HG03139 (cell line): ENCODE data around the gene ZNF212.
"Not testable (repeated sequence)": the region's sequence is repeated elsewhere in the genome, so short reads cannot be mapped to it uniquely, and the experiment has no call there.

Experiments
- ATAC-seq: cut with Tn5 transposase; IDR thresholded peaks from one replicate; pipeline ENCODE4 v1.9.1; 2021; ENCODE audit not compliant: unreplicated experiment

The ZNF212 gene

DNA sequence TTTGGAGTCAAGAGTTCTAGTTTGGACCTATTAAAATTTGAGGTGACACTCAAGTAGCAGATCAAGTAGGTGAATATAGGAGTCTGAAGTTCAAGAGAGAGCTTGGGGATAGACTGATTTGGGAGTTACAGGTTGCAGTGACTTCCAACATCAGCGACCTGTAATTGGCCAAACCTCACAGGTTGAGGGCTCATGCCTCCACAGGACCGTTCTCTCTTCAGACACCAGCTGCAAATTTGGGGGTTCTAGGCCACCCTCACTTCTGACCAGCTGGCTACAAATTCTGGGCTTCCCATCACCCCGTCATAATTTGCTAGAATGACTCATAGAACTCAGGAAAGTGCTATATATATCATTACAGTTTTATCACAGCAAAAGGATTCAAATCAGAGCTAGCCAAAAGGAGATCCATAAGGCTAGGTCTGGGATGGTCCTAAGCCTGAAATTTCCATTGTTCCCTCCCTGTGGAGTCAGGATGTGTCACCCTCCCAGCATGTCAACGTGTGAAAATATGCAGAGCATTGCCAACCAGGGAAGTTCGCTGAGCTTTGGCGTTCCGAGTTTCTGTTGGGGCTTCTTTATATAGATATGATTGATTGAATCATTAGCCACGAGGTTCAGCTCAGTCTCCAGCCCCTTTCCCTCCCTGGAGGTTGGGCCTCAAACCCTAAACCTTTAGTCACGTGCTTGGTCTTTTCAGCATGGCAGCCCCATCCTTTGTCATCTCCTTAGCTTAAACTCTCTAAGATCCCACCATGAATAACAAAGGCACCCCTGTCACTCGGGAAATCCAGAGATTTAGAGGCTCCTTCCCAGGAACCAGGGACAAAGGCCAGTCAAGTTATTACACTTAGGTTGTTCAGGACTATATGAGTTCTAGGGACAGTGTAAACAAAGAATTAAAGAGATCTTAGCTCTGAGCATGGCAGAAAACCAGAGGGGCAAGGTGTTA lies 20.7 kb upstream of the ZNF212 start:
- ATAC-seq = no peak

DNA sequence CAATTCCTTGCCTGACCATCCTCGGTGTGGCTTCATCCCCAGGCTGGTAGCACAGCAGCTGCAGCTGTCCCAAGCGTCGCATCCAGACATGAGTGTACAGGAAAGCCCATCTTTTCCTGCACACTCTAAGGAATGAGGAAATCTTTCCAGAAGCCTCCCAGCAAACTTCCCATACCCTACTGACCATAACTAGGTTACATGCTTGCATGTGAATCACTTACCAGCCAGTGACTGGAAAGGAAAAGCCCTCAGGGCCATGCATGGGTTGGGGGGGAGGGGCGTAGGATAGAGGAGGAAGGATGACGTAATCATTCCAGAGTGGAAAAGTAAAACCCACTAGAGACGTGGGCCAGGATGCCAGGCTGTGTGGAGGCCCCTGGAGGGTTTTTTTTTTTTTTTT lies 18.9 kb upstream of the ZNF212 start:
- no peak for ATAC-seq

DNA sequence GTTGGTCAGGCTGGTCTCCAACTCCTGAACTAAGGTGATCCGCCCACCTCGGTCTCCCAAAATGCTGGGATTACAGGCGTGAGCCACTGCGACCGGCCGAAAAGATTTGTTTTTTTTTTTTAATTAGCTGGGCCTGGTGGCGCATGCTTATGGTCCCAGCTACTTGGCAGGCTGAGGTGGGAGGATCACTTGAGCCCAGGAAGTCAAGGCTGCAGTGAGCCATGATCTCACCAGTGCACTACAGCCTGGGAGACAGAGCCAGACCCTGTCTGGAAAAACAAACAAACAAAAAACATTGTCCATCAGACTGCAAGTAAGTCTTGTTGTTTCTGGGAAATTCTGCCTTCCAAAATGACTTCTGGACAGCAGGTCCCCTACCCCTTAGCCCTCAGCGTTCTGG lies 16.3 kb upstream of the ZNF212 start:
- no peak for ATAC-seq

DNA sequence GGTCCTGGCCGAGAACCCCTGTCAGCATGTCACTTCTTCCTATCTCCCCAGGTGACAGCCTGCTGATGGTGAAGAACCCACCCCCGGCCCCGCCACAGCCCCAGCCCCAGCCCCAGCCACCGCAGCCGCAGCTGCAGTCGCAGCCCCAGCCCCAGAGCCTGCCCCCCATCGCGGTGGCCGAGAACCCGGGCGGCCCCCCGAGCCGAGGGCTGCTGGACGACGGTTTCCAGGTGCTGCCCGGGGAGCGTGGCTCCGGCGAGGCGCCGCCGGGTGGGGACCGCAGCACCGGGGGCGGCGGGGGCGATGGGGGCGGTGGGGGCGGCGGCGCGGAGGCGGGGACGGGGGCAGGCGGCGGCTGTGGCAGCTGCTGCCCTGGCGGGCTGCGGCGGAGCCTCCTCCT lies 15.7 kb upstream of the ZNF212 start:
- ATAC-seq = no peak

DNA sequence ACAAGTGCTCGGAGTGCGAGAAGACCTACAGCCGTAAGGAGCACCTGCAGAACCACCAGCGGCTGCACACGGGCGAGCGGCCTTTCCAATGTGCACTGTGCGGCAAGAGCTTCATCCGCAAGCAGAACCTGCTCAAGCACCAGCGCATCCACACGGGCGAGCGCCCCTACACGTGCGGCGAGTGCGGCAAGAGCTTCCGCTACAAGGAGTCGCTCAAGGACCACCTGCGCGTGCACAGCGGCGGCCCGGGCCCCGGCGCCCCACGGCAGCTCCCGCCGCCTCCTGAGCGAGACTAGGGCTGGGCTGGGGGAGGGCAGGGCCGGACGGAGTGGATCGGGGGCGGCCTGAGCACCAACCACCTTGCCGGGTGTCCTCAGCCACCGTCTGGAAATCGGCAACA lies 15.1 kb upstream of the ZNF212 start:
- no peak for ATAC-seq

DNA sequence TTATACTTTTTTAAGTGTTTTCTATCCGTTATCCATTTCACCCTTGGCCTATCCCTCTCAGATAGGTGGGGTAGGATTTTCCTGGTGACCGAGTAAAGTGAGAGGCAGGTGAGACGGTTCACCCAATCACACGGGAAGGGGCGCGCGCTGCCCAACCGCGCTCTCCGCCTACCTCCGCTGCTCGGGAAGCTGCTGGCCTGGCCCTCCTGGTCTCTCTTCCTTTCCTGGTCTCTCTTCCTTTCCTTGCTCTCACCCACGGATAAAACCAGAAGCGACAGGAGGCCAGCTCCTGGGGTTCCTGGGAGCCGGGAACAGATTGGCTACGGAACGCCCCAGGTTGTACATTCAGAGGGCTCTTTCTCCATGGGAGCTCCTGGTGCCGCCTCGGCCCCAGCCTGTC lies 14.3 kb upstream of the ZNF212 start:
- no peak for ATAC-seq

DNA sequence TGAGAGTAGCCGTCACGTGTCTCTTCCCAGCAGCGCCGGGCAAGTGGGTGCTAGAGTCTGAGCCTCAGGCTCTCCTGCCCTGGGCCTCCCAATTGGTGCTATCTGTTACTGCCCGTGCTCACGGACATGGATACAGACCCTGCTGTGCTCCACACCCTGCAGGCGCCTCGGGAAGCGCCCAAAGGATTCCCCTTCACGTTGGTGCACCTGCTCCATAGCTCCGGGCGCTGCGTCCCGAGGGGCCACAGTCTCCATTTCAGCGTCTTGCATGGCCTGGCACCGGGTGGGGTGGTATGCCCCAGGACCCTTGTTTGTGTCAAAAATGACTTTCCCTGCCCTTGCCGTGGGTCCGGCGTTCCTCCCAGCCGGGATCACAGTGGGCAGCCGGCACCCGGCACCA lies 13.8 kb upstream of the ZNF212 start:
- no peak for ATAC-seq

DNA sequence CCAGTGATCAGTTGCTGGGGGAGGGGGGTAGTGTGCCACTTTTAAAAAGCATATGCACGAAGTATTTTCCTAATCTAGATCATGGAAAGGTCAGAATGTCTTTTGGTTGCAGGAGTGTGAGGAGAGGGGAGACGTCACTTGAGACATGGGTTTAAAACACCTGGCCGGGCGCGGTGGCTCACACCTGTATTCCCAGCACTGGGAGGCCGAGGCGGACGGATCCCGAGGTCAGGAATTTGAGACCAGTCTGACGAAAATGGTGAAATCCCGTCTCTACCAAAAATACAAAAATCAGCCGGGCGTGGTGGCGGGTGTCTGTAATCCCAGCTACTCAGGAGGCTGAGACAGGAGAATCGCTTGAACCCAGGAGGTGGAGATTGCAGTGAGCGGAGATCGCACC lies 13.1 kb upstream of the ZNF212 start:
- ATAC-seq = not testable (repeated sequence)

DNA sequence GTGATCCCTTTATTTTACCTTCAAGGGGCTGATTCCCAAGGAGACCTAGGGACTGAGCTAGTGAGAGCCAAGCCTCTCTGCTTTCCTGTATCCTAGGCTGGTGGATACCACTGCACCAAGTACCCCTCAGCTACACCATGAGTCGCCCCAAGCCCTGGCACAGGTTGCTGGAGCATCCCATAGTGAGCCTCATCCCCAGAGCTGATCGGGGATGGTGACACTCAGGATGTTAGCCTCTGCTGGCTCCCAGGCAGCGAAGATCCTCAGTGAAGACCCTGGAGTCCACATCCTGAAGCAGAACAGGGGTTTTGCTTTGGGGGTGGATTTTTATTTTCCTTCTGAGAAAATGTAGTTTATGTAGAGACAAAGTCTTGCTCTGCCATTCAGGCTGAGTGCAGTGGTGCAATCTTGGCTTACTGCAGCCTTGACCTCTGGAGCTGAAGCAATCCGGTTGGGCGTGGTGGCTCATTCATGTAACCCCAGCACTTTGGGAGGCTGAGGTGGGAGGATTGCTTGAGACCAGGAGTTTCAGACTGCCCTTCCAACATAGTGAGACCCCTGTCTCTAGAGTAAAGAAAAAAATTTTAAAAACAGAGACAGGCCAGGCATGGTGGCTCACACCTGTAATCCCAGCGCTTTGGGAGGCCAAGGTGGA lies 12.5 kb upstream of the ZNF212 start:
- no peak for ATAC-seq

DNA sequence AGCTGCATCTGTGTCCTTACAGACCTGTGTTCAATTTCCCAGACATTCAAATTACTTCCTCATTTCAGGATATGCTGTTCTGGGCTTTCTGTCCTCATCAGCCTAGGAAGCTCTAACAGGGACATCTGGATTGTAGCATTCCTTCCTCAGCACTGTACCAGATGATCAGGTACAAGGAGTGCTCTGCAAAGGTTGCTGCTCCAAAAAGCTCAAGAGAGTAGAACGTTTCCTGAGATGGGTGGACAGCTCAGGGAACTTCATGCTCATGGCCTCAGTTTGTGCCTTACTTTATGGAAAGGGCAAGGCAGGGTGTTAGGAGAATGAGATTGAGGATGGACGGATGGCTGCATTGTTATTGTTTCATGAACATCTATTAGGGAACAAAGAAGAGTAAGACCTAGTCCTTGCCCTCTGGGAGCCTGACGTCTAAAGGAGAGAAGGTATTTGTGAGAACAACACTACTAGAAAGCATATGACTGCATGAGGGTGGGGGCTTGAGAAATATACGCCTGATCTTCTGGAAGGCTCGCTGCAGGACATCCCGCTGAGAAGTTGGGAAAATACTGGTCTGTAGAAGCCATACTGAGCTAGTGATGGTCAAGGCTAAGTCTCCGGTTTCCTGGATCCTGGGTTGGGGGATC lies 10.5 kb upstream of the ZNF212 start:
- ATAC-seq = no peak

DNA sequence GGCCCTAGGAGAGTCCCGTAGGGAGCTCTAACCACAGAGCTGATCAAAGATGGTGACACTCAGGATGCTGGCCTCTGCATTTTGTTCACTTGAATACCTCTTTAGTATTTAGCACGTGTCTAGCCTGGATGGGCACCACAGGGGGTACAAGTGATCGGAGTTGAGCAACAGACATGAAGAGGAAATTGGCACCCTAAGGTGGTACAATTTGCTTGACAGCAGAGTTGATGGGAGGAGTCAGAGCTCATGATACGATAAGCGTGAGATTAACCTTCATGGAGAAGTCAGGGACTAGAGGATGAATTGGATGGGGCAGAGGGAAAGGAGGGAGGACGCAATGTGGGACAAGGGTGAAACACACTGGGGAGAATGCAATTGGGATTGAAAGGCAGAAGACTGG lies 9.9 kb upstream of the ZNF212 start:
- ATAC-seq = no peak

DNA sequence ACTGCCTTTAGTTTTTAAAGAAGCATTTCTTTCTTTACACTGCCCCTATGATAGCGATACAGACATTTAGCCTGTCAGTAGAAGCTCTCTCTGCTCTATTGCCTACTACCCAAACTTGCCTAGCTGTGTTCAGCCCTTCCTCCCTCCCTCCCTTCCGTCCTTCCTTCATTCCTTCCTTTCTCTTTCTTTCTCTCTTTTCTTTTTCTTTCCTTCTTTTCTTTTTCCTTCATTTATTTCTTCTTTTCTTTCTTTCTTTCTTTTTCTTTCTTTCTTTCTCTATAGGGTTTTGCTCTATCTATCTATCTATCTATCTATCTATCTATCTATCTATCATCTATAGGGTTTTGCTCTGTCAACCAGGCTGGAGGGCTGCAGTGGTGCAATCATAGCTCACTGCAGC lies 7.1 kb upstream of the ZNF212 start:
- no peak for ATAC-seq

DNA sequence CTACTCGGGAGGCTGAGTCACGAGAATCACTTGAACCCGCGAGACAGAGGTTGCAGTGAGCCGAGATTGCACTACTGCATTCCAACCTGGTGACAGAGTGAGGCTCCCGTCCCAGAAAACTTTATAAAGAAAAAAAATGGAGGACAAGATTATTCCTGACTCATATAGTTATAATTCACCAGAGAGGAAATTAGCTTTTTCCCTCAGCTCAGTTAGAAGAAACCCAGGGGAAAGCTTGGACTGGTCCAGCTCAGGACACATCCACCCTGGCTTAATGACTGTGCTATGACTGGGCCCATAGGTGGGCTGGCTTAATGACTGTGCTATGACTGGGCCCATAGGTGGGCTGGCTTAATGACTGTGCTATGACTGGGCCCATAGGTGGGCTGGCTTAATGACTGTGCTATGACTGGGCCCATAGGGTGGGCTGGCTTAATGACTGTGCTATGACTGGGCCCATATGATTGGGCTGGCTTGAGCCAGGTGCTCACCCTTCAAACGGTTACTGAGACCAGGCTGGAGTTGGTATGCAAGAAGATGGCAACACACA lies 5.7 kb upstream of the ZNF212 start:
- ATAC-seq = not testable (repeated sequence)

DNA sequence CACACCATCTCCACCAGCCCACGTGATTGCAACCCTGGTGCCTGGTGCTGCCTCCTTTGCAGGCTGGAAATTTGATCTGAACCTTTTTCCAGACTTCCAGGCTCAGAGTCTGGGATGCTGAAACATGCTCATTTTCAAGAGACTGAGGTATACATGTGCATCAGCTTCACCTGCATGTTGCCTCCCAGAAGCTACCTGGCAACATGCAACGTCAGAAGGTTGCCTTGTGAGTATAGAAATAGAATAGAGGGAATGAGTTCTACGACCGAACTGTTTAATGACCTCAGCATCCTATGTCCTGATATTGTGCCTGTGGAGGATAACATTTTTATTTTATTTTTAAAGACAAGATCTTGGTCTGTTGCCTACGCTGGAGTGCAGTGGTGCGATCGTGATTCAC lies 1.9 kb upstream of the ZNF212 start:
- no peak for ATAC-seq

DNA sequence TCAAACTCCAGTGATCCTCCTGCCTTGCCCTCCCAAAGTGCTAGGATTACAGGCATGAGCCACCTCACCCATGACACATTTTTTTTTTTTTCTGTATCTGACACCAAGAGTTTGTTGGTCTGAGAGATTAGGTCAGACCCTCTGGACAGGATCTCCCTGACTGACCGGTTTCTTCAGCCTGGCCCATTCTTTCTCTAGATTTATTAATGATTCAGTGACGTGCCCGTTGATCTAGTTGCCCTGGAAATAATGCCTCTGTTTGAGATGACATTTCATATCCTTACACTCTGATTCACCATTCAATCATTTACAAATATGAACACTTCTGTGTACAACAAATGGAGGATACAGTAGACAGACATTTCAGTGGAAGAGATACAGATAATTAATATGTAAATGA lies 1.4 kb upstream of the ZNF212 start:
- ATAC-seq = no peak

DNA sequence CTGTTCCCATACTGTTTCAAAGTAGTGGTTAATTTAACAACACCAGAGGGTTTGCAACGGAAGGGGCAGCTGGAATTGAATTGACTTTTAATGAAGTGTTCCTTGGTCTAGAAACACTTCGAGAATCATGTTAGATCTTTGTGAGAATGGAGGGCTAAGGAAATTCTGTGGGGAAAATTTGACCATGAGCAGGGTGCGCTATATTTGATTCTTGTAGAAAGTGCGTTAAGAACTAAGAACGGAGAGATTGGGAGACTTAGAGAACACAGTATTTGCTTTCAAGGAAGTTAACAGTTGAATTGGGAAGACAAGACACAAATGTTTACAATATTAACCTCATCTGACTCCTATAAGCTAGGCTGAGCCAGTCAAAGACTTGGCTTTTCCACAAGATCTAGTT lies 1.2 kb downstream of the ZNF212 start:
- ATAC-seq = no peak

DNA sequence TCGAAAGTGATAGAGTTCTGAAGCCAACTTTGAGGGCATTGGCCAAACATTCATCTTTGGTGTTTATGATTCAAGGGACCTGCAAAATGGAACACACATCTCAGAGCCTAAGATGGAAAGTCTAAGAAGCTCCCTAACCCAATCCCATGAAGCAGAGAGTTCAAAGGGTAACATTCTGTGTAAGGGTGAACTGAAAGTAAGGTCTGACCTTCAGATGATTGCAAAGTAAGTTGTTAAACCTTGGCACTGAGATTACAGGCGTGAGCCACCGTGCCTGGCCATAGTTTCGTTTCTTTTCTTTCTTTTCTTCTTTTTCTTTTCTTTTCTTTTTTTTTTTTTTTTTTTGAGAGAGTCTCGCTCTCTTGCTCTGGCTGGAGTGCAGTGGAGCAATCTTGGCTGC lies 2.2 kb downstream of the ZNF212 start:
- ATAC-seq = no peak

DNA sequence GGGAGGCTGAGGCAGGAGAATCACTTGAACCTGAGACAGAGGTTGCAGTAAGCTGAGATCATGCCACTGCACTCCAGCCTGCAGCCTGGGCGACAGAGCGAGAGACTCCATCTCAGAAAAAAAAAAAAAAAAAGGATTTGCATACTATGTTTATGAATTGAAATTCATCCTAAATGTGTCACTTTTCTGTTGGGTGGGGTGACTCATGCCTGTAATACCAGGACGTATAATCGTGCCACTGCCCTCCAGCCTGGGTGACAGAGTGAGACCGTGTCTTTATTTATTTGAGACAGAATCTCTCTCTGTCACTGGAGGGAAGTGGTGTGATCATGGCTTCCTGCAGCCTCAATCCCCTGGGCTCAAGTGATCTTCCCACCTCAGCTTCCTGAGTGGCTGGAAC lies 5.8 kb downstream of the ZNF212 start:
- ATAC-seq = no peak

DNA sequence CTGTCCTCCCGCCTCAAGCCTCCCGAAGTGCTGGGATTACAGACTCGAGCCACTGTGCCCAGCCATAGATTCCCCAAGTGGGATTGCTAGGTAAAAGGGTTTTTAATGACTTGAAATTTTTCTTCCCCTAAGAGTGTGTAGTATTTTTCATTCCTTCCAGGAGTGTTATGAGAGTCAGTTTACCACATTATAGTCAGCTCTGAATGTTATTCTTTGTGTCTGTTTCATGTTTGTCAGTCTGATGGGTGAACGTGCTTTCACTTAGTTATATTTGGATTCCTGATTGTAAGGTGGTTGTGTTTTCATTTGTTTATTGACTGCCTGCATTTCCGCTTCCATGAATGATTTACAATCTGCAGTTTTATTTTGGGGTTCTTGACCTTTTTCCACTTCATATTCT lies 6.3 kb downstream of the ZNF212 start:
- ATAC-seq = no peak

DNA sequence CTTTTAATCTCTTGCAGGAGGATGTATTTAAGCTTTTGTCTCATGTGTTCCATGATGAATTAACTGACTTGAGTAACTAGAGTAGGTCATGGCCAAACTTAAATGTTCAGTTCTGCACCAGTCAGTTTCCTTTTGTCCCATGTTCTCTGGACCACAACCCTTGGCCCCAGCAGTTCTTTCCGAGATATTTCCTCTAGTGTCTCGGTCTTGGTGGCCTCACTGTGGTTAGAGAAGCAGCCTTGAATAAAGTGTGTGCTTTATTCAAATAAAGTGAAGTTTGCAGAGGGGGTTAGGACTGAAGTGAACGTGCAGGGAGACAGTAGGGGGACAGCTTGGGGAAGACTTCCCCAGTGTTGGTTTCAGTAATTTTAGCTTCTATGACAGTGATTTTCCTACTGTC lies 9.3 kb downstream of the ZNF212 start:
- ATAC-seq = no peak

DNA sequence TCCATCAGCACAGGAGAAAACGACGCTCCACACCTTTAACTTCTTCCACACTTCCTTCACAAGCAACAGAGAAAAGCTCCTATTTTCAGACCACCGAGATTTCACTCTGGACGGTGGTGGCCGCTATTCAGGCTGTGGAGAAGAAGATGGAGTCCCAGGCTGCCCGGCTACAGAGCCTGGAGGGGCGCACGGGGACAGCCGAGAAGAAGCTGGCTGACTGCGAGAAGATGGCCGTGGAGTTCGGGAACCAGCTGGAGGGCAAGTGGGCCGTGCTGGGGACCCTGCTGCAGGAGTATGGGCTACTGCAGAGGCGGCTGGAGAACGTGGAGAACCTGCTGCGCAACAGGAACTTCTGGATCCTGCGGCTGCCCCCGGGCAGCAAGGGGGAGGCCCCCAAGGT lies 10.7 kb downstream of the ZNF212 start:
- not testable (repeated sequence) for ATAC-seq

DNA sequence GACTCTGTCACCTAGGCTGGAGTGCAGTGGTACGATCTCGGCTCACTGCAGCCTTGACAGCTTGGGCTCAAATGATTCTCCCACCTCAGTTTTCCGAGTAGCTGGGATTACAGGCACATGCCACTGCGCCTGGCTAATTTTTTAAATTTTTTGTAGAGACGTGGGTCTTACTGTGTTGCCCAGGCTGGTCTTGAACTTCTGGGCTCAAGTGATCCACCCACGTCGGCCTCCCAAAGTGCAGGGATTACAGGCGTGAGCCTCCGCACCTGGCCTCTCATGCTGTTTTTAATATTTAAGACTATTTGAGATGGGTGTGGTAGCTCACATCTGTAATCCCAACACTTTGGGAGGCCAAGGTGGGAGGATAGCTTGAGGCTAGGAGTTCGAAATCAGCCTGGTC lies 12.1 kb downstream of the ZNF212 start:
- not testable (repeated sequence) for ATAC-seq
